ENCODE data around the gene RCN2.

RCN2 gene

DNA sequence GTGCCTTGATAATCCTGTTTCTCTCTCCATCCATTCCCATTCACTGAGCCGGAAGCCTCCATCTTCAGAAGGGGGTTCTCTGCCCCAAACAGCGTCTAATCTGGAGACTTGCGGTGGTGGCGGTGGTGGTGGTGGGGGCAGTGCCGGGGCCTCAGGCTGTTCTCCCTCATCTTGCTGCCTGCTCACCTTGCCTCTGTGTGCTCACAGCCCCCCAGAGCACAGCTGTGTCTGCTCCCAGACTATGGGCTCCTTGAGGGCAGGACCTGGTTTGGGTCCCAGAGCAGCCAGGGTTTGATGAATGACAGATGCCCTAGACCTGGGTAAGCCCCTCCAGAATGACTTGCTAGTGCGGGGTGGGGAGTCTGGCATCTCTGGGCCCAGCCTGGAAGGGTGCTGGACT, 62.9 kb downstream of the RCN2 start:
- no peak for DNase-seq (ENCODE audit: low read depth, low spot score)

DNA sequence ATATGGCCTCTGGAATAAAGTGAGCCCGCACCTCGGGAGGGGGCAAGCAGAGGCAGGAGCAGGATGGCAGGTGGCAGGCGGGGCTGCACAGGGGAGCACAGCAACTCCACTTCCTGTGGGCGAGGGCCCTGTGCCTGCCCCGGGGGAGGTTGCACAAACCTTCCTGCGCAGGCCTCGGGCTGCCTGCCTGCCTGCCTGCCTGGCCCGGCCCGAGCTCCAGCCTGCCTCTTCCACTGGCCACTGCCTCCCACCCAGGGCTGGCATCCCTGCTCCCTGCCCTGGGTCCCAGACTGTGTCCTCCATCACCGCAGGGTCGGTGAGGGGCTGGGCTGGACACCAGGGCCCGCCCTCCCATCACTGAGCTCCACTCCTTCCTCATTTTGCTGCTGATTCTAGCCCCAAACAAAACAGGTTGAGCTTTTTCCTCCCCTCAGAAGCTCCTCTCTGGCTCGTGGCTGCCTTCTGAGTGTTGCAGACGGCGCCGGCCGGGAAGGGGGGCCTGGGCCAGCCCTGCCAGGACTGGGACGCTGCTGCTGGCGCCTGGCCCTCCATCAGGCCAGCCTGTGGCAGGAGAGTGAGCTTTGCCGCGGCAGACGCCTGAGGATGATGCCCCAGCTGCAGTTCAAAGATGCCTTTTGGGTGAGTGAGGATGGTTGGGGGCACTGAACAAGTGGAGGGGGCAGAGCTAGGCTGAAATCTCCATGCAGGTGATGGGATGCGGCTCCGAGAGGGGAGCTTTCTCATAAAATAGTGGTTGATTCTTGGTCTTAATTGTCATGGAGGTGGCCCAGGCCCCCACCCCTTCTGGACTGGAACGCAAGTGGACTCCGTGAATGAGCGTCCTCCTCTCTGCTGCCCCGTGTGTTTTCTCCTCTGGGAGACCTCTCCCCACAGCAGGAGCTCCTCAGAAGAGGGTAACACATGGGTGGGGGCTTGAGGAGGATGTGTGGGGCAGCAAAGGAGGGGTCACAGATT, 63.7 kb downstream of the RCN2 start, which contains the start of gene PSTPIP1:
Gene PSTPIP1, plus strand, starts transcription at position 156 of the 975 bp plus-strand sequence. Its CDS starts 448 bp downstream, at position 604.
- no peak for DNase-seq (ENCODE audit: low read depth, low spot score)

DNA sequence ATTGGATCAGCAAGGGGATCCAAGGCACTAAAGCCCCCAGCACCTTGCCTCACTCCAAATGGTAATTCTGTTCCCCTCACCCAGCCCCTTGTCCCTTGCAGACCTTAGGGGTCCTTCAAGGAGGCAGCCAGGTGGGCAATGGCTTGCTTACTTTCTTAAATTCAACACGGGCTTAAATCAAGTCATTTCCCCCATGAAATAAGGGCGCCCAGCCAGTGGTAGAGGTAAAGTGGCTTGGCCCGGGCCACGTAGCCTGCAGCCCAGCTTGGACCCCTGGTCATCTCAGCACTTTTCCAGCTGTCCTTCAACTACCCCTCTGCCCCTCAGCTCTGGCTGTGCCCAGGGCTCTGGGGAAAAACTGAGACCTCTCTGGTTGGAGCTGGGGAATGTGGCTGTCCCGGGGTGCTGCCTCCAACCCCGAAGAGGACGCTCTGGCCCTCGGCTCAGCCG, 64.6 kb downstream of the RCN2 start:
- no peak for DNase-seq (ENCODE audit: low read depth, low spot score)

DNA sequence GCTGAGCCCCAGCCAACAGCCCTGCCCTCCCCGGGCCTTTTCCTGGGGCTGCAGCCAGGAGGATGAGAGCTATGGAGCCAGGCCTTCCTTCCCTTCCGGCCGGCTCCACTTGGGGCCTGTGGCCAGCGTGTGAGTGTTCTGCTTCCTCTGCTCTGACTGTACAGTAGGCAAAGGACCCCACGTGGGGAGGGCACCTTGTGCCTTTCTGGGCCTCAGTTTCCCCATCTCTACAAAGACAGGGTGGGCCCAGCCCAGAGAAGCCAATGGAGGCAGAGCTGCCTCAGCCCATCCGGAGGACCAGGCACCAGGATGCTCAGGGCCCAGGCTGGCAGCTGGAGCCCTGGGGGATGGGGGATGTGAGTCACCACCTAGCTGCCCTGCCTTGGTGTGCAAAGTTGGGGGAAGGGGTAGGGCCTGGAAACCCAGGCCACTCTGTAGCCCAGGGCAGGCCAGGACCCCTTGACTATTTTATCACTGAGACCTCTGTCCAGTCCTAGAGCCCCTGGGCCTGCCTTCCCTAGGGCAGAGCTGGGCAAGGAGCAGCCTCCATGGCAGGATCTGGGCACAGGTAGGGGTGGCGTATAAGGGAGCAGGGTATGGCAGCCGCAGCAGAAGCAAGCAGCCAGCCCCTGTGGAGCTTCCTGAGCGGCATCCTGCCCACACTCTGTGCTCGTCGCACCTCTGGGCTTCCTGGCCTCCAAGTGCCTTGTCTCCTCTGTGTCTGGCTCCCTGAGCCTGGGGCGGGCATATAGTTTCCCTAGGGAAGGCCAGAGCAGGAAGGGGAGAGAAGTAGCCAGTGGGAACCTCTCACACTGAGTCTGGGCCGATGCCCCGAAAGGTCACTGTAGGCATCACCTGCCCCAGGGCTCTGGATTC, 65.2 kb downstream of the RCN2 start:
- no peak for DNase-seq (ENCODE audit: low read depth, low spot score)

DNA sequence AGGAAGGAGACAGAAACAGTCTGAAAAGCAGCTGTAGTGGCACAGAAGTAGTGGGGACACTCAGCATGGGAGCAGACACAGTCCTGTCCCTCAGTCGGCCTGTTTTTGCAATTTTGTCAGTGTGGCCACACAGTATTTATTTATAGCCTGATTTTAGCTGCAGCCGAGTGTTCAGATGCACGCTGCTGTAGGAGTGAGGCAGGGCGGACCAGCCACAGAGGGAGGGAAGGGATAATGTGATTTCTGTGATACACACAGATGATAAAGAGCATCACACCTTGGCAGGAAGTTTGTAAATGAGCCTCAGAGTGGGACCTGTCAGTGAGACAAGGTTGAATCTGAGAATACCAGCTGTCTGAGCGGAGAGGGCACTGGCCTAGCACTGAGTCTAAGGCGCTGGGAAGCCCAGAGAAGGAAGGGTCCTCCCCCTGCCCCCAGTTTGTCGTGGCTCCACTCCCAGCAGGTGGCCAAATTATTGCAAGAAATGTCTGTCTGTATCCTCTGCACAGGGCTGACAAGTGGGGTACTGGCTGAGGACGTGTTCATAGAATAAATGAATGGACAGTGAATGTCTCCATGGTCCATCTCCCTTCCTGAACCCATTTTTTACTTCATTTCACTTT, 67.2 kb downstream of the RCN2 start:
- DNase-seq (ENCODE audit: low read depth, low spot score), result no peak

DNA sequence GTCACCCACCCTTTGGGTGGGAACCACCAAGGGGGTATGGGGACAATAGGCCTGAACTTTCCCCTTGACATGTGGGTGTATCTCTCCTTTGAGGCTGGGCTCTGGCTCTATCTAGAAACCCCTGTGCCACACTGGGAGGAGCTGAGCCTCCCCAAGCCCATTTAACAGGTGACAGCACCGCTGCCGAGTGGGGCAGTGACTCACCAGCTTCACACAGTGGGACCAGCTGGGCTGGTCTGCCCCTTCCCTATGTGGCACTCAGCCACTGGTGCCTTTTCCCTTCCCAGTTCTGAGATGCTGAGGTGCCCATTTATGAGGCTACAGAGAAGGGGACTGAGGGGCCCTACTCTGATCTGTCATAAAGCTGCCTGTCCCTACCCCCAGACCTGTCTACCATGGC, 68.4 kb downstream of the RCN2 start:
- no peak for DNase-seq (ENCODE audit: low read depth, low spot score)

DNA sequence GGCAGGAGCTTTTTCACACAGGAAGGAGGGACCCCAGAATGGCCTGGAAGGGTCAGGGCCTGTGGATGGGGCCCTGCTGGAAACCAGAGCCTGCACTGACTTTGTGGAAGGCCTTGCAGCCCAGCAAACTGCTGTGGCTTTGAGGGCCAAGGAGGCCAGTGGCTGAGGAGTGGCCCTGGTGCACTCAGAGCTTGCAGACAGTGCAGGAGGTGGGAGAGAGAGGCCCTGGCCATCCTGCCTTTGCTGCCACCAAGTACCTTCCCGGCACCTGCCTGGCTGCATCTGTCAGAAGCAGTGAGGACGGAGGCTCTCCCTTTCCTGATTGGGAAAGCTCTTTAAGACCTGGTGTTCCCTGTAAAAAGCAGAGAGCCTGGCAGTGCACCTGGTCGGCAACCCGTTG, 69.8 kb downstream of the RCN2 start:
- DNase-seq (ENCODE audit: low read depth, low spot score), result no peak

DNA sequence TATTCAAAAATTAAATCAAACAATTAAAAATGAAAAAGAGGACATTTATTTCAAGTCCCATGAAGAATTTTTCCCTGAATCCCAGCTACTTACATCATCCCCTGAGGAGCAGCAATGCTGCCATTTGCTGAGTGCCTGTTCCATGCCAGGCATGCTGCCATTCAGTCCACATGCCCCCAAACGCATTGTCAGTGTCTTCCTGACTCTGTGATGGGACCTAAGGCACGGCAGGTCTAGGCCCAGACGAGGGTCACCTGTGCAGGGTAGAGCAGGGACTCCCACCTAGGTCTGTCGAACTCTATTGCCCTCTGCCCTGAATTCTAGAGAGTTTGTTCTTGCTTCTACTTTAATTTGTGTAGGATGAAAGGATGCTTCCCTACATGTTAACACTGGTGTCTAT, 70.4 kb downstream of the RCN2 start:
- DNase-seq (ENCODE audit: low read depth, low spot score), result no peak

DNA sequence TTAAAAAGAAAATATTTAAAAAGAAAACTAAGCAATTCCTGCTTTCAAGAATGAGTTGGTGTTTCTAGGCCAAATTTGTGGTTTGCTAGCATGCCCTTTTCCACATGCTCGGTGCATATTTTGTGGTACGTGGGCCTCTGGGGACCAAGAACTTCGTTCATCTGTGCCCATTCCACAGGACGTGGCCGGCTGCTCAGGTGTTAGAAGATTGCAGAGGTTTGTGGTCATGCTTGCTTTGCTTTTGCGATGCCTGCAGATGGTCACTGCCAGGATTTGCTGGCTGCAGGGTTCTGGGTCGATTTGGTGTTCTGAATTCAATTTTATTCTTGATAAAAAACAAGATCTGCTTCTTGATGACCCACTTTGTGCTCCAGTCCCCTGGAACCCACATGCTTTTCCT, 70.9 kb downstream of the RCN2 start:
- no peak for DNase-seq (ENCODE audit: low read depth, low spot score)

DNA sequence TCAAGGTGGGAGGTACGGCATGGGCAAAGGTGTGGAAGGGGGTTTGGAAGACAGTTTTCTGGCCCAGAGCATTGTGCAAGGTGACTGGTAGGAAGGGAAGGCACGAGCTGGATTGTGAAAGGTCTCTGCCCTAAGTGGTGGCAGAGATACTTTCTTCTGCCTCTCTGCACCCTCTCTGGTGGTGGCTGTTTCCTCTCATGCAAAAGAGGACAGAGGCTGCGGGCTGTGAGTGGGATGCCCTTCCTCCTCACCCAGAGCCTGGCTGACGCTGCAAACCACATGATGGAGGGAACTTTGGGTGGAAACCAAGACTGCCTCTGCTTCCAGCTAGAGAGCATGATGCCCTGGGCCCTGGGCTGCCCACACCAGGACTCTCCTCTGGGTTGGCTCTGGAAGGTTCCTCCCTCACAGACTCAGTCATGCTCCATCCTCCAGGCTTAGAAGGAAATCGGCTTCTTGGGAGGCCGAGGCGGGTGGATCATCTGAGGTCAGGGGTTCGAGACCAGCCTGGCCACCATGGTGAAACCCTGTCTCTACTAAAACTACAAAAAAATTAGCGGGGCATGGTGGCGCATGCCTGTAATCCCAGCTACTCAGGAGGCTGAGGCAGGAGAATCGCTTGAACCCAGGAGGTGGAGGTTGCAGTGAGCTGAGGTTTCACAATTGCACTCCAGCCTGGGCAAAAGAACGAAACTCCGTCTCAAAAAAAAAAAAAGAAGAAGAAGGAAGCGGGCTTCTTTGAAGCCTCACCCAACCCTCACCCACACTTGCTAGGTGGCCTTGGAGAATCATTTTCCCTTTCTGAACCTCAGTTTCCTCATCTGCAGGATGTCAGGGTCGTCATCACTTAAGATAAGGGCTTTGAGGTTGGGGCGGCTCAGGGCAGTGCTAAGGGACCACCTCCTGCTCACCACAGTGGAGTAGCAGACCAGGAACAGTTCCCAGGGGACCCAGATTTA, 71.7 kb downstream of the RCN2 start:
- no peak for DNase-seq (ENCODE audit: low read depth, low spot score)
